Mesenchymal stem cell (in vitro differentiated cells and primary cell): Measurements from ENCODE around the gene WDR59.

Experiments
- DNase-seq: peaks from one replicate; pipeline ENCODE4 v3.0.0-alpha.2; 2013
- H2AFZ ChIP-seq: one replicate; pipeline ENCODE4 v1.6.1; 2013; ENCODE audit warnings: low read depth, mild to moderate bottlenecking, control low read depth, inconsistent platforms, low read length, moderate library complexity
- H2AK5ac ChIP-seq: 2 replicates; pipeline ENCODE4 v1.6.1; 2013; ENCODE audit warnings: low read length, moderate library complexity, mild to moderate bottlenecking, inconsistent platforms; ENCODE audit not compliant: severe bottlenecking
- H2BK120ac ChIP-seq: one replicate; pipeline ENCODE4 v1.6.1; 2013; ENCODE audit warnings: low read depth, mild to moderate bottlenecking, inconsistent platforms, low read length, moderate library complexity
- H2BK12ac ChIP-seq, 2 experiments: one replicate each; pipeline ENCODE4 v1.6.1; 2013; ENCODE audit warnings: inconsistent platforms in 2 of 2, low read length in 2 of 2, mild to moderate bottlenecking in 2 of 2, moderate library complexity in 2 of 2, control low read depth in 1 of 2
- H2BK15ac ChIP-seq: one replicate; pipeline ENCODE4 v1.6.1; 2013; ENCODE audit warnings: mild to moderate bottlenecking, low read depth, inconsistent platforms; ENCODE audit not compliant: poor library complexity, severe bottlenecking
- H2BK5ac ChIP-seq: 2 replicates; pipeline ENCODE4 v1.6.1; 2013; ENCODE audit warnings: low read depth, mild to moderate bottlenecking, low read length, control low read depth, inconsistent platforms; ENCODE audit not compliant: poor library complexity, severe bottlenecking
- H3K14ac ChIP-seq, 2 experiments: one replicate each; pipeline ENCODE4 v1.6.1; 2013; ENCODE audit warnings: inconsistent platforms in 2 of 2, low read length in 2 of 2, control low read depth in 1 of 2, mild to moderate bottlenecking in 1 of 2, moderate library complexity in 1 of 2
- H3K18ac ChIP-seq, 2 experiments: one replicate each; pipeline ENCODE4 v1.6.1; 2013; ENCODE audit warnings: inconsistent platforms in 2 of 2, low read length in 2 of 2, control low read depth in 1 of 2, low read depth in 1 of 2, mild to moderate bottlenecking in 1 of 2
- H3K23ac ChIP-seq, 2 experiments: one replicate each; pipeline ENCODE4 v1.6.1; 2013; ENCODE audit warnings: inconsistent platforms in 2 of 2, low read length in 2 of 2, mild to moderate bottlenecking in 2 of 2, moderate library complexity in 2 of 2, control low read depth in 1 of 2
- H3K27ac ChIP-seq: 2 replicates; pipeline ENCODE4 v1.5.1; 2013; ENCODE audit warnings: mild to moderate bottlenecking, moderate library complexity, low read length, control low read depth, inconsistent platforms; ENCODE audit not compliant: poor library complexity, severe bottlenecking
- H3K27me3 ChIP-seq, 2 experiments: 2 replicates each; pipeline versions ENCODE4 v1.6.1 to v1.7.0; 2013; ENCODE audit warnings: low read length in 2 of 2, mild to moderate bottlenecking in 2 of 2, moderate library complexity in 2 of 2, control low read depth in 1 of 2, inconsistent platforms in 1 of 2; ENCODE audit not compliant: control insufficient read depth in 1 of 2, insufficient read depth in 1 of 2
- H3K36me3 ChIP-seq, 2 experiments: 2 replicates each; pipeline versions ENCODE4 v1.6.1 to v1.7.0; 2013; ENCODE audit warnings: low read length in 2 of 2, control low read depth in 1 of 2, inconsistent platforms in 1 of 2, low read depth in 1 of 2, mild to moderate bottlenecking in 1 of 2; ENCODE audit not compliant: insufficient read depth in 2 of 2, control insufficient read depth in 1 of 2
- H3K4ac ChIP-seq, 2 experiments: one replicate each; pipeline ENCODE4 v1.6.1; 2013; ENCODE audit warnings: inconsistent platforms in 2 of 2, low read length in 2 of 2, mild to moderate bottlenecking in 2 of 2, moderate library complexity in 2 of 2, control low read depth in 1 of 2, low read depth in 1 of 2
- H3K4me1 ChIP-seq: 2 replicates; pipeline ENCODE4 v1.6.1; 2013; ENCODE audit warnings: low read depth, low read length, control low read depth; ENCODE audit not compliant: control insufficient read depth, insufficient read depth
- H3K4me2 ChIP-seq: 2 replicates; pipeline ENCODE4 v1.6.1; 2013; ENCODE audit warnings: low read length, mild to moderate bottlenecking, inconsistent platforms; ENCODE audit not compliant: poor library complexity, severe bottlenecking
- H3K4me3 ChIP-seq, 2 experiments: 2 replicates each; pipeline versions ENCODE4 v1.5.1 to v1.7.0; 2013; ENCODE audit warnings: low read length in 2 of 2, mild to moderate bottlenecking in 2 of 2, control low read depth in 1 of 2, low read depth in 1 of 2; ENCODE audit not compliant: insufficient read depth in 1 of 2
- H3K79me1 ChIP-seq: replicated peaks from 2 replicates; pipeline ENCODE4 v1.6.1; 2013; ENCODE audit warnings: mild to moderate bottlenecking, control low read depth, low read length, inconsistent platforms; ENCODE audit not compliant: poor library complexity, severe bottlenecking
- H3K9ac ChIP-seq: 2 replicates; pipeline ENCODE4 v1.7.0; 2013; ENCODE audit warnings: mild to moderate bottlenecking, low read length, moderate library complexity
- H3K9me3 ChIP-seq: 2 replicates; pipeline ENCODE4 v1.7.0; 2013; ENCODE audit warnings: mild to moderate bottlenecking, low read length; ENCODE audit not compliant: control insufficient read depth
- H4K8ac ChIP-seq: one replicate; pipeline ENCODE4 v1.6.1; 2013; ENCODE audit warnings: inconsistent platforms, mild to moderate bottlenecking, low read length, moderate library complexity
- H4K91ac ChIP-seq: one replicate; pipeline ENCODE4 v1.6.1; 2013; ENCODE audit warnings: mild to moderate bottlenecking, low read length, inconsistent platforms
- WGBS: methylation state at CpG from one replicate; pipeline ENCODE4 v1.1.7; 2013; ENCODE audit warnings: mixed read lengths; 5-methylcytosine and 5-hydroxymethylcytosine counted together

Gene WDR59

GRCh38 chr16:74888232-74888862 lies 96.6 kb downstream of the WDR59 start:
- no peak overlapping the region for H3K23ac ChIP-seq
- no peak overlapping the region for H2BK15ac ChIP-seq
- H4K91ac ChIP-seq: no peak overlapping the region
- H3K9ac ChIP-seq: no peak overlapping the region
- H3K9me3 ChIP-seq: no peaks in the 10 kb centered on the region
- H2BK120ac ChIP-seq: no peak overlapping the region
- H3K4me3 ChIP-seq: no peak overlapping the region
- no peak overlapping the region for H3K4me2 ChIP-seq
- no peak for DNase-seq
- H3K79me1 ChIP-seq: peaks cover 4% of the 10 kb centered on the region
- H3K36me3 ChIP-seq: peaks cover 43 to 84% of the 10 kb centered on the region in 2 experiments
- H3K18ac ChIP-seq: no peak overlapping the region
- no peak overlapping the region for H2AFZ ChIP-seq
- H2BK5ac ChIP-seq: no peak overlapping the region
- no peak overlapping the region for H3K4ac ChIP-seq
- no peak overlapping the region for H3K14ac ChIP-seq
- no peak overlapping the region for H2BK12ac ChIP-seq
- no peak overlapping the region for H3K27ac ChIP-seq
- H4K8ac ChIP-seq: no peak overlapping the region
- H2AK5ac ChIP-seq: no peak overlapping the region
- H3K27me3 ChIP-seq: no peaks in the 10 kb centered on the region
- no peaks in the 10 kb centered on the region for H3K4me1 ChIP-seq
- 95% methylated on average over 13 of the region's 13 CpGs for WGBS

- H2AK5ac ChIP-seq: no peak overlapping the region
- H3K79me1 ChIP-seq: peaks cover 4% of the 10 kb centered on the region
- no peak overlapping the region for H3K9ac ChIP-seq
- H3K18ac ChIP-seq: no peak overlapping the region
- DNase-seq: no peak
- no peaks in the 10 kb centered on the region for H3K9me3 ChIP-seq
- no peak overlapping the region for H2BK120ac ChIP-seq
- no peak overlapping the region for H2BK12ac ChIP-seq
- H3K36me3 ChIP-seq: peaks cover 47 to 78% of the 10 kb centered on the region in 2 experiments
- no peak overlapping the region for H4K91ac ChIP-seq
- no peak overlapping the region for H2BK15ac ChIP-seq
- H2BK5ac ChIP-seq: no peak overlapping the region
- H3K4me3 ChIP-seq: no peak overlapping the region
- no peak overlapping the region for H3K4me2 ChIP-seq
- no peaks in the 10 kb centered on the region for H3K27me3 ChIP-seq
- H4K8ac ChIP-seq: no peak overlapping the region
- 100% methylated on average over 2 of the region's 2 CpGs for WGBS
- H3K4me1 ChIP-seq: no peaks in the 10 kb centered on the region
- H3K14ac ChIP-seq: no peak overlapping the region
- H3K23ac ChIP-seq: no peak overlapping the region
- no peak overlapping the region for H3K27ac ChIP-seq
- H2AFZ ChIP-seq: no peak overlapping the region
- no peak overlapping the region for H3K4ac ChIP-seq
Observed at GRCh38 chr16:74887084-74887483, 97.8 kb downstream of the WDR59 start.

- Histone ChIP-seq H2AK5ac (no peak overlapping the region), H3K9ac (no peak overlapping the region), H3K4ac (no peak overlapping the region), H3K4me2 (no peak overlapping the region), H2AFZ (no peak overlapping the region), H3K4me3 (no peak overlapping the region), H4K8ac (no peak overlapping the region), H3K18ac (no peak overlapping the region), H2BK5ac (no peak overlapping the region), H2BK15ac (no peak overlapping the region), H3K4me1 (peaks cover 3% of the 10 kb centered on the region), H3K23ac (no peak overlapping the region), H3K27me3 (no peaks in the 10 kb centered on the region), H3K79me1 (peaks cover 7% of the 10 kb centered on the region), H3K9me3 (no peaks in the 10 kb centered on the region), H3K14ac (no peak overlapping the region), H2BK120ac (no peak overlapping the region), H3K36me3 (peaks cover 37 to 45% of the 10 kb centered on the region in 2 experiments), H4K91ac (no peak overlapping the region), H3K27ac (no peak overlapping the region), H2BK12ac (no peak overlapping the region)
- no peak for DNase-seq
- 97% methylated on average over 3 of the region's 7 CpGs for WGBS
Observed at GRCh38 chr16:74877706-74878105, 107.2 kb downstream of the WDR59 start.

GRCh38 chr16:74874912-74875546 lies 109.9 kb downstream of the WDR59 start:
- H2BK5ac ChIP-seq: no peak overlapping the region
- DNase-seq: no peak
- no peak overlapping the region for H2AFZ ChIP-seq
- H3K9ac ChIP-seq: no peak overlapping the region
- H2BK12ac ChIP-seq: no peak overlapping the region
- H3K36me3 ChIP-seq: peaks cover 31 to 35% of the 10 kb centered on the region in 2 experiments
- no peak overlapping the region for H4K8ac ChIP-seq
- H3K4me1 ChIP-seq: peaks cover 3% of the 10 kb centered on the region
- no peak overlapping the region for H2BK15ac ChIP-seq
- H2BK120ac ChIP-seq: no peak overlapping the region
- peaks cover 5% of the 10 kb centered on the region for H3K79me1 ChIP-seq
- H3K4me2 ChIP-seq: no peak overlapping the region
- no peak overlapping the region for H3K23ac ChIP-seq
- H3K18ac ChIP-seq: no peak overlapping the region
- WGBS: 95% methylated on average over 13 of the region's 13 CpGs
- H3K4ac ChIP-seq: no peak overlapping the region
- H3K27ac ChIP-seq: no peak overlapping the region
- no peak overlapping the region for H2AK5ac ChIP-seq
- H3K14ac ChIP-seq: no peak overlapping the region
- no peak overlapping the region for H4K91ac ChIP-seq
- no peak overlapping the region for H3K4me3 ChIP-seq
- H3K9me3 ChIP-seq: no peaks in the 10 kb centered on the region
- no peaks in the 10 kb centered on the region for H3K27me3 ChIP-seq
